H1 (cell line): ENCODE results near the gene HMCES. TPM values are rescaled to one million over a fixed set of nuclear protein-coding genes. Genes with fewer than 3 reads are reported as not detected.

Experiments used
- CTCF ChIA-PET: fragments of 300-600 bp; sonication (Branson Sonifier 250); formaldehyde crosslinking; loops from one replicate; lab custom pipeline; 2021; ENCODE audit not compliant: partially characterized antibody; lab: Charles Lee
- POLR2A ChIA-PET: fragments of 300-600 bp; sonication (Branson Sonifier 250); formaldehyde crosslinking; loops from one replicate; lab custom pipeline; 2021; ENCODE audit warnings: inconsistent platforms; ENCODE audit not compliant: partially characterized antibody; lab: Charles Lee
- DNase-seq, 2 experiments: peaks; one replicate each; pipeline versions ENCODE4 v3.0.0 to v3.0.0-alpha.2; 2010 to 2022; ENCODE audit warnings: low spot score in 2 of 2, low read depth in 1 of 2, mixed read lengths in 1 of 2
- FAIRE-seq: peaks from 2 replicates; lab custom pipeline; 2011; peaks lifted over from hg19 to GRCh38; lab: Jason Lieb, UNC
- H2AFZ ChIP-seq: 2 replicates; pipeline ENCODE4 v1.8.1; 2012; ENCODE audit warnings: low read length, inconsistent platforms
- H2AK5ac ChIP-seq: 2 replicates; pipeline ENCODE4 v1.6.1; 2013; ENCODE audit warnings: low read depth, low read length
- H2BK120ac ChIP-seq: replicated peaks from 2 replicates; pipeline ENCODE3; 2013; ENCODE audit warnings: low read depth, low read length, inconsistent platforms
- H2BK12ac ChIP-seq: 2 replicates; pipeline ENCODE4 v1.6.1; 2013; ENCODE audit warnings: low read depth, low read length
- H2BK15ac ChIP-seq: 2 replicates; pipeline ENCODE4 v1.6.1; 2013; ENCODE audit warnings: low read length
- H2BK20ac ChIP-seq: 2 replicates; pipeline ENCODE4 v1.6.1; 2013; ENCODE audit warnings: low read length
- H2BK5ac ChIP-seq: 2 replicates; pipeline ENCODE4 v1.6.1; 2013; ENCODE audit warnings: low read depth, low read length
- H3K14ac ChIP-seq: 2 replicates; pipeline ENCODE4 v1.6.1; 2013; ENCODE audit warnings: inconsistent platforms; ENCODE audit not compliant: insufficient read length
- H3K18ac ChIP-seq: 2 replicates; pipeline ENCODE4 v1.6.1; 2013; ENCODE audit warnings: low read length; ENCODE audit errors: extremely low read depth
- H3K23ac ChIP-seq: 2 replicates; pipeline ENCODE4 v1.6.1; 2013; ENCODE audit warnings: inconsistent platforms; ENCODE audit not compliant: insufficient read length
- H3K23me2 ChIP-seq: 2 replicates; pipeline ENCODE4 v1.6.1; 2013; ENCODE audit warnings: low read depth, low read length
- H3K27ac ChIP-seq: 2 replicates; pipeline ENCODE4 v1.6.1; 2011; ENCODE audit warnings: low read depth, low read length, inconsistent platforms
- H3K27me3 ChIP-seq, 4 experiments: replicated peaks in 1 of 4; 1 replicate in 1 of 4; 2 replicates in 3 of 4; pipeline versions ENCODE4 v1.6.1 to v1.8.1; 2011 to 2013; ENCODE audit warnings: low read length in 3 of 4, mild to moderate bottlenecking in 3 of 4, inconsistent platforms in 2 of 4, mixed read lengths in 2 of 4, moderate library complexity in 1 of 4; ENCODE audit not compliant: control insufficient read depth in 3 of 4, insufficient read depth in 3 of 4; ENCODE audit errors: extremely low read depth in 1 of 4
- H3K36me3 ChIP-seq, 4 experiments: 2 replicates each; pipeline versions ENCODE4 v1.6.1 to v1.8.1; 2011 to 2013; ENCODE audit warnings: mild to moderate bottlenecking in 4 of 4, low read length in 3 of 4, moderate library complexity in 2 of 4, control low read depth in 1 of 4, inconsistent platforms in 1 of 4; ENCODE audit not compliant: insufficient read depth in 4 of 4, control insufficient read depth in 2 of 4
- H3K4ac ChIP-seq: replicated peaks from 2 replicates; pipeline ENCODE3; 2013; ENCODE audit warnings: low read length, low read depth, mixed read lengths, inconsistent platforms; ENCODE audit not compliant: insufficient read length
- H3K4me1 ChIP-seq, 4 experiments: replicated peaks in 1 of 4; 1 replicate in 1 of 4; 2 replicates in 3 of 4; pipeline versions ENCODE4 v1.6.1 to v1.8.1; 2011 to 2013; ENCODE audit warnings: low read length in 3 of 4, inconsistent platforms in 2 of 4, mixed read lengths in 1 of 4; ENCODE audit not compliant: insufficient read depth in 4 of 4, control insufficient read depth in 3 of 4
- H3K4me2 ChIP-seq, 2 experiments: 2 replicates each; pipeline versions ENCODE4 v1.6.1 to v1.8.1; 2011 to 2013; ENCODE audit warnings: low read depth in 2 of 2, low read length in 2 of 2, control low read depth in 1 of 2, inconsistent platforms in 1 of 2, mild to moderate bottlenecking in 1 of 2; ENCODE audit not compliant: insufficient read depth in 1 of 2
- H3K4me3 ChIP-seq, 4 experiments: fragments of 200-600, 300-600 bp in 1 of 4; sonication (generic), shearing (Covaris generic), sonication (Bioruptor Twin) in 1 of 4; 2 replicates each; pipeline versions ENCODE4 v1.5.1 to v1.8.1; 2011 to 2016; ENCODE audit warnings: low read length in 4 of 4, low read depth in 3 of 4, control low read depth in 2 of 4, inconsistent platforms in 2 of 4, mild to moderate bottlenecking in 2 of 4, mixed read lengths in 1 of 4, moderate library complexity in 1 of 4; ENCODE audit not compliant: insufficient read depth in 2 of 4; ENCODE audit errors: extremely low read depth in 1 of 4
- H3K56ac ChIP-seq: replicated peaks from 2 replicates; pipeline ENCODE3; 2013; ENCODE audit warnings: low read depth, mild to moderate bottlenecking, mixed read lengths, low read length, inconsistent platforms; ENCODE audit not compliant: insufficient read length
- H3K79me1 ChIP-seq: 2 replicates; pipeline ENCODE4 v1.6.1; 2013; ENCODE audit warnings: low read depth, low read length, control low read depth
- H3K79me2 ChIP-seq, 2 experiments: 2 replicates each; pipeline versions ENCODE4 v1.6.1 to v1.8.1; 2012 to 2013; ENCODE audit warnings: low read length in 2 of 2, mild to moderate bottlenecking in 2 of 2, inconsistent platforms in 1 of 2; ENCODE audit not compliant: insufficient read depth in 2 of 2, control insufficient read depth in 1 of 2
- H3K9ac ChIP-seq, 4 experiments: replicated peaks in 1 of 4; 1 replicate in 1 of 4; 2 replicates in 3 of 4; pipeline versions ENCODE4 v1.6.1 to v1.8.1; 2011 to 2013; ENCODE audit warnings: low read depth in 3 of 4, low read length in 3 of 4, control low read depth in 2 of 4, mild to moderate bottlenecking in 2 of 4, moderate library complexity in 2 of 4, inconsistent platforms in 1 of 4; ENCODE audit errors: extremely low read depth in 1 of 4
- H3K9me3 ChIP-seq, 2 experiments: 2 replicates each; pipeline versions ENCODE4 v1.6.1 to v1.8.1; 2012 to 2013; ENCODE audit warnings: mild to moderate bottlenecking in 2 of 2, moderate library complexity in 2 of 2, control low read depth in 1 of 2, inconsistent platforms in 1 of 2, low read depth in 1 of 2, low read length in 1 of 2, mixed read lengths in 1 of 2; ENCODE audit not compliant: insufficient read depth in 2 of 2
- H4K20me1 ChIP-seq, 2 experiments: replicated peaks in 1 of 2; 2 replicates each; pipeline versions ENCODE3 to v1.8.1; 2011 to 2013; ENCODE audit warnings: inconsistent platforms in 2 of 2, low read length in 2 of 2, mild to moderate bottlenecking in 1 of 2; ENCODE audit not compliant: insufficient read depth in 2 of 2, control insufficient read depth in 1 of 2
- H4K5ac ChIP-seq: 2 replicates; pipeline ENCODE4 v1.6.1; 2013; ENCODE audit warnings: low read length, low read depth, mixed read lengths, inconsistent platforms; ENCODE audit not compliant: insufficient read length
- H4K8ac ChIP-seq: 2 replicates; pipeline ENCODE4 v1.8.0; 2013; ENCODE audit warnings: mild to moderate bottlenecking, moderate library complexity, low read length, inconsistent platforms; ENCODE audit not compliant: insufficient read depth; ENCODE audit errors: extremely low read depth
- H4K91ac ChIP-seq: replicated peaks from 2 replicates; pipeline ENCODE3; 2013; ENCODE audit warnings: low read length, mixed read lengths, inconsistent platforms; ENCODE audit not compliant: insufficient read length
- BCL11A ChIP-seq, 2 experiments: IDR thresholded peaks; one replicate each; pipeline ENCODE4 v1.6.1; 2011; ENCODE audit warnings: low read depth in 2 of 2, low read length in 2 of 2, mild to moderate bottlenecking in 2 of 2
- BRCA1 ChIP-seq: IDR thresholded peaks from 2 replicates; pipeline ENCODE4 v1.6.1; 2012; ENCODE audit warnings: low read depth, low read length, improper control_type of control experiment
- JUND ChIP-seq: IDR thresholded peaks from 2 replicates; pipeline ENCODE4 v1.6.1; 2011; ENCODE audit warnings: mild to moderate bottlenecking, improper control_type of control experiment, low read length
- MAFK ChIP-seq: IDR thresholded peaks from 2 replicates; pipeline ENCODE4 v1.6.1; 2012; ENCODE audit warnings: low read depth, mild to moderate bottlenecking, improper control_type of control experiment, low read length
- PHF8 ChIP-seq: fragments of 200-600 bp; sonication (generic); conservative IDR thresholded peaks from 2 replicates; pipeline ENCODE4 v1.7.1; 2012; ENCODE audit warnings: low read depth, mild to moderate bottlenecking, inconsistent platforms, low read length, moderate library complexity
- RBBP5 ChIP-seq: IDR thresholded peaks from 2 replicates; pipeline ENCODE4 v1.7.1; 2012; ENCODE audit warnings: low read depth, mild to moderate bottlenecking, inconsistent platforms, low read length, moderate library complexity, borderline replicate concordance
- SIN3A ChIP-seq, 2 experiments: IDR thresholded peaks in 1 of 2; conservative IDR thresholded peaks in 1 of 2; 2 replicates each; pipeline ENCODE4 v1.6.1; 2011 to 2012; ENCODE audit warnings: low read length in 2 of 2, improper control_type of control experiment in 1 of 2, low read depth in 1 of 2, mild to moderate bottlenecking in 1 of 2
- SP1 ChIP-seq: IDR thresholded peaks from 2 replicates; pipeline ENCODE4 v1.6.1; 2011; ENCODE audit warnings: low read depth, low read length
- SP4 ChIP-seq: IDR thresholded peaks from 2 replicates; pipeline ENCODE4 v1.6.1; 2012; ENCODE audit warnings: low read length, inconsistent platforms
- SRF ChIP-seq: IDR thresholded peaks from 2 replicates; pipeline ENCODE4 v1.6.1; 2011; ENCODE audit warnings: mild to moderate bottlenecking, low read depth, low read length, moderate library complexity
- TAF7 ChIP-seq: optimal IDR thresholded peaks from 2 replicates; pipeline ENCODE3; 2011; ENCODE audit warnings: low read depth, mild to moderate bottlenecking, inconsistent platforms, low read length, moderate library complexity, borderline replicate concordance
- ZNF274 ChIP-seq: IDR thresholded peaks from 2 replicates; pipeline ENCODE4 v1.7.0; 2012; ENCODE audit warnings: low read length, borderline replicate concordance; ENCODE audit errors: extremely low read depth
- WGBS, 2 experiments: shearing (Covaris generic) in 1 of 2; methylation state at CpG; one replicate each; pipeline versions ENCODE4 v1.1.6 to v1.1.7; 2013 to 2015; ENCODE audit warnings: low lambda C conversion rate in 2 of 2, mixed read lengths in 2 of 2, inconsistent platforms in 1 of 2, low coverage in 1 of 2, missing lambda C conversion rate in 1 of 2; ENCODE audit not compliant: insufficient replicate concordance in 2 of 2, insufficient coverage in 1 of 2, insufficient read length in 1 of 2; ENCODE audit errors: extremely low coverage in 1 of 2, missing lambda C conversion rate in 1 of 2; 5-methylcytosine and 5-hydroxymethylcytosine counted together
- polyA plus RNA-seq, 7 experiments: library from polyadenylated mRNA; depleted of rRNA in 3 of 7; stranded (reverse) in 5 of 7; unstranded in 2 of 7; fragments of >200 nt in 5 of 7; fragments of 200-250 nt in 2 of 7; gene quantifications; 1 replicate in 5 of 7; 2 replicates in 1 of 7; 4 replicates in 1 of 7; pipeline versions ENCODE4 v1.2.1 to v1.2.3, GENCODE V29; 2011 to 2013; ENCODE audit warnings: missing spikeins in 2 of 7, mixed read lengths in 2 of 7
- total RNA-seq: library from RNA; stranded (reverse); fragmentation: NEBNext Ultra II Directional; extraction: Animal tissue kit (Norgen Biotek cat#: 25700); gene quantifications from 2 replicates; pipeline ENCODE4 v1.2.1, GENCODE V29; 2021

HMCES gene
- total and polyA plus RNA-seq, 2 of the 8 experiments (the other 6 are each of a cell fraction or from before 2014, with no cell fraction given), result 27.6 to 49.5 TPM

- no peaks in the 10 kb centered on the region for H3K4me1 ChIP-seq
- no peak overlapping the region for H2BK5ac ChIP-seq
- peaks cover 32 to 87% (median 68%) of the 10 kb centered on the region in 4 experiments for H3K36me3 ChIP-seq
- FAIRE-seq, result no peak
- no peak overlapping the region for H3K27ac ChIP-seq
- ChIA-PET POLR2A (interaction anchor here (1.0 to 3.4 kb wide), 5 partner anchors 11 to 49 kb away, joined by 3 to 15 read pairs (median 6); partner anchors contain the start of gene COPG1), CTCF (interaction anchor here (1.2 to 1.5 kb wide), 3 partner anchors 11 to 21 kb away, joined by 3 read pairs; no protein-coding TSS in a partner anchor)
- no peak overlapping the region for H2BK12ac ChIP-seq
- no peaks in the 10 kb centered on the region for H3K9me3 ChIP-seq
- no peak overlapping the region for H3K4me3 ChIP-seq
- peaks cover 4 to 6% of the 10 kb centered on the region in 2 experiments for H4K20me1 ChIP-seq
- no peak overlapping the region for H2AK5ac ChIP-seq
- H4K91ac ChIP-seq, result no peak overlapping the region
- H4K8ac ChIP-seq, result no peak overlapping the region
- H4K5ac ChIP-seq, result no peak overlapping the region
- no peak for DNase-seq
- no peak overlapping the region for H3K14ac ChIP-seq
- H3K18ac ChIP-seq, result no peak overlapping the region
- H3K9ac ChIP-seq, result no peak overlapping the region
- H3K23ac ChIP-seq, result no peak overlapping the region
- no peak overlapping the region for H2AFZ ChIP-seq
- no peak overlapping the region for H2BK120ac ChIP-seq
- H3K4me2 ChIP-seq, result no peak overlapping the region
- TF ChIP-seq BCL11A (IDR thresholded peaks at IDR 0.05; ENCODE audit: low read depth in 2 of 2, low read length in 2 of 2), result no peak
- TF ChIP-seq SRF, result no peak
- TF ChIP-seq TAF7, result no peak
- no peak for TF ChIP-seq SIN3A (conservative IDR thresholded peaks at IDR 0.05 in 1 of 2, IDR thresholded peaks at IDR 0.05 in 1 of 2; ENCODE audit: low read depth in 1 of 2, low read length in 2 of 2)
- no peak for TF ChIP-seq PHF8
- TF ChIP-seq JUND, result no peak
- TF ChIP-seq ZNF274, result no peak
- TF ChIP-seq SP1, result no peak
- no peak for TF ChIP-seq MAFK
- TF ChIP-seq BRCA1, result no peak
- TF ChIP-seq SP4, result no peak
- no peak for TF ChIP-seq RBBP5
- TF ChIP-seq, all 59 proteins: peak for 0
- no peak overlapping the region for H3K56ac ChIP-seq
- H3K27me3 ChIP-seq, result no peaks in the 10 kb centered on the region
- WGBS, 2 experiments, result 91% methylated on average over 4 of the region's 4 CpGs; no CpG with 5 or more reads in 1 of the 2 experiments
- no peaks in the 10 kb centered on the region for H3K79me1 ChIP-seq
- no peak overlapping the region for H2BK20ac ChIP-seq
- no peaks in the 10 kb centered on the region for H3K79me2 ChIP-seq
- H2BK15ac ChIP-seq, result no peak overlapping the region
- H3K4ac ChIP-seq, result no peak overlapping the region
- no peaks in the 10 kb centered on the region; the same call in 1 of the 2 replicates for H3K23me2 ChIP-seq
These were observed 12.0 kb upstream of the HMCES start for GRCh38 chr3:129266651-129267050.
